DND-41 (cell line): ENCODE data around the gene CHSY3.

ENCODE experiments used
- ATAC-seq: fragments of 200-7000 bp; cut with Tn5 transposase; 3 replicates; pipeline ENCODE4 v1.9.1; 2021; ENCODE audit warnings: low read depth; ENCODE audit not compliant: insufficient read depth
- DNase-seq: peaks from one replicate; pipeline ENCODE4 v3.0.0-alpha.2; 2020
- H2AFZ ChIP-seq: 2 replicates; pipeline ENCODE4 v1.6.0; 2012; ENCODE audit warnings: low read depth, low read length
- H3K27ac ChIP-seq: 2 replicates; pipeline ENCODE4 v1.5.1; 2012; ENCODE audit warnings: low read length, inconsistent platforms
- H3K27me3 ChIP-seq: fragments of 200-600 bp; sonication (generic); 2 replicates; pipeline ENCODE4 v1.6.0; 2012; ENCODE audit warnings: low read length, mild to moderate bottlenecking, inconsistent platforms; ENCODE audit not compliant: insufficient read depth, poor library complexity
- H3K36me3 ChIP-seq: 2 replicates; pipeline ENCODE4 v1.5.1; 2012; ENCODE audit warnings: low read length, inconsistent platforms; ENCODE audit not compliant: insufficient read depth
- H3K4me1 ChIP-seq: 2 replicates; pipeline ENCODE4 v1.5.1; 2012; ENCODE audit warnings: mild to moderate bottlenecking, low read length; ENCODE audit not compliant: insufficient read depth
- H3K4me2 ChIP-seq: 2 replicates; pipeline ENCODE4 v1.6.0; 2012; ENCODE audit warnings: mild to moderate bottlenecking, moderate library complexity, low read length, inconsistent platforms; ENCODE audit not compliant: insufficient read depth
- H3K4me3 ChIP-seq, 2 experiments: fragments of 200-600 bp in 1 of 2; shearing (Covaris generic) in 1 of 2; 2 replicates each; pipeline ENCODE4 v1.5.1; 2012 to 2016; ENCODE audit warnings: inconsistent platforms in 2 of 2, low read length in 2 of 2, mild to moderate bottlenecking in 2 of 2, low read depth in 1 of 2, moderate library complexity in 1 of 2
- H3K79me2 ChIP-seq: 2 replicates; pipeline ENCODE4 v1.6.0; 2012; ENCODE audit warnings: low read length, inconsistent platforms; ENCODE audit not compliant: insufficient read depth
- H3K9ac ChIP-seq: 2 replicates; pipeline ENCODE4 v1.6.0; 2012; ENCODE audit warnings: low read depth, mild to moderate bottlenecking, inconsistent platforms, low read length, moderate library complexity
- H3K9me3 ChIP-seq: 2 replicates; pipeline ENCODE4 v1.5.1; 2012; ENCODE audit warnings: low read length, moderate library complexity, mild to moderate bottlenecking, inconsistent platforms; ENCODE audit not compliant: insufficient read depth, severe bottlenecking
- H4K20me1 ChIP-seq: 2 replicates; pipeline ENCODE4 v1.6.0; 2012; ENCODE audit warnings: low read length; ENCODE audit not compliant: insufficient read depth
- CTCF ChIP-seq: IDR thresholded peaks from 2 replicates; pipeline ENCODE4 v1.5.1; 2012; ENCODE audit warnings: borderline replicate concordance, low read length, moderate library complexity, mild to moderate bottlenecking; ENCODE audit not compliant: poor library complexity, severe bottlenecking; ENCODE audit errors: extremely low read depth
- EZH2 ChIP-seq: IDR thresholded peaks from 3 replicates; pipeline ENCODE4 v1.6.1; 2012; ENCODE audit warnings: borderline replicate concordance, low read depth, mild to moderate bottlenecking, moderate library complexity, low read length, inconsistent platforms; ENCODE audit not compliant: severe bottlenecking

CHSY3 gene

GRCh38 chr5:130109152-130109551, 204.9 kb downstream of the CHSY3 start:
- Histone ChIP-seq H3K27ac (no peak overlapping the region), H3K9me3 (no peaks in the 10 kb centered on the region), H3K36me3 (no peaks in the 10 kb centered on the region), H2AFZ (no peak overlapping the region), H3K27me3 (no peaks in the 10 kb centered on the region), H3K4me1 (no peaks in the 10 kb centered on the region), H3K4me2 (no peak overlapping the region), H4K20me1 (no peaks in the 10 kb centered on the region), H3K79me2 (no peaks in the 10 kb centered on the region), H3K9ac (no peak overlapping the region), H3K4me3 (no peak overlapping the region)
- DNase-seq (no peak), ATAC-seq (peak; percentile 42; the same call in 1 of the 3 replicates)
- TF ChIP-seq CTCF (peak; percentile 56), EZH2 (no peak)

- H3K9ac ChIP-seq = no peak overlapping the region
- TF ChIP-seq CTCF = no peak
- TF ChIP-seq EZH2 = no peak
- no peaks in the 10 kb centered on the region for H3K79me2 ChIP-seq
- no peak overlapping the region for H2AFZ ChIP-seq
- no peaks in the 10 kb centered on the region for H3K36me3 ChIP-seq
- DNase-seq = no peak
- no peaks in the 10 kb centered on the region for H3K9me3 ChIP-seq
- no peak overlapping the region for H3K27ac ChIP-seq
- H4K20me1 ChIP-seq = no peaks in the 10 kb centered on the region
- H3K27me3 ChIP-seq = no peaks in the 10 kb centered on the region
- no peak for ATAC-seq
- H3K4me1 ChIP-seq = no peaks in the 10 kb centered on the region
- H3K4me3 ChIP-seq = no peak overlapping the region
- H3K4me2 ChIP-seq = no peak overlapping the region
Observed at GRCh38 chr5:130110328-130110727, 206.1 kb downstream of the CHSY3 start.

GRCh38 chr5:130111746-130112145, 207.5 kb downstream of the CHSY3 start:
- Histone ChIP-seq H3K9me3 (no peaks in the 10 kb centered on the region), H3K79me2 (no peaks in the 10 kb centered on the region), H4K20me1 (no peaks in the 10 kb centered on the region), H3K27me3 (no peaks in the 10 kb centered on the region), H2AFZ (no peak overlapping the region), H3K27ac (no peak overlapping the region), H3K4me1 (no peaks in the 10 kb centered on the region), H3K4me3 (no peak overlapping the region), H3K36me3 (no peaks in the 10 kb centered on the region), H3K4me2 (no peak overlapping the region), H3K9ac (no peak overlapping the region)
- no peak for DNase-seq
- TF ChIP-seq EZH2 = no peak
- TF ChIP-seq CTCF = no peak
- ATAC-seq = no peak

- H3K4me1 ChIP-seq = no peaks in the 10 kb centered on the region
- no peak overlapping the region for H3K27ac ChIP-seq
- H3K4me2 ChIP-seq = no peak overlapping the region
- H3K9me3 ChIP-seq = no peaks in the 10 kb centered on the region
- H3K4me3 ChIP-seq = no peak overlapping the region
- no peaks in the 10 kb centered on the region for H3K79me2 ChIP-seq
- no peaks in the 10 kb centered on the region for H3K27me3 ChIP-seq
- TF ChIP-seq EZH2 (no peak), CTCF (no peak)
- DNase-seq (no peak), ATAC-seq (no peak)
- no peaks in the 10 kb centered on the region for H4K20me1 ChIP-seq
- H3K36me3 ChIP-seq = no peaks in the 10 kb centered on the region
- no peak overlapping the region for H2AFZ ChIP-seq
- H3K9ac ChIP-seq = no peak overlapping the region
Observed at GRCh38 chr5:130112246-130112645, 208.0 kb downstream of the CHSY3 start.
